Smooth muscle cell (in vitro differentiated cells): Measurements from ENCODE around the gene SHISA7. TPM values are rescaled to one million over a fixed set of nuclear protein-coding genes. Genes with fewer than 3 reads are reported as not detected.

Experiments
- DNase-seq: peaks from one replicate; lab custom pipeline; 2025; ENCODE audit not compliant: unreplicated experiment; lab: John Stamatoyannopoulos, UW
- H2AFZ ChIP-seq: fragments of 200-600 bp; sonication (generic); 2 replicates; pipeline ENCODE4 v1.6.0; 2016; ENCODE audit warnings: antibody characterized with exemption, low read depth, mild to moderate bottlenecking
- H3F3A ChIP-seq: fragments of 200-600 bp; sonication (generic); 2 replicates; pipeline ENCODE4 v1.6.0; 2017; ENCODE audit warnings: antibody characterized with exemption, low read depth
- H3K27ac ChIP-seq: fragments of 200-600 bp; sonication (generic); 2 replicates; pipeline ENCODE4 v1.5.1; 2016; ENCODE audit warnings: low read depth, mild to moderate bottlenecking
- H3K27me3 ChIP-seq: fragments of 200-600 bp; sonication (generic); 2 replicates; pipeline ENCODE4 v1.6.1; 2016; ENCODE audit warnings: low read depth, mild to moderate bottlenecking
- H3K36me3 ChIP-seq: fragments of 200-600 bp; sonication (generic); 2 replicates; pipeline ENCODE4 v1.5.1; 2016; ENCODE audit warnings: low read depth
- H3K4me1 ChIP-seq: fragments of 200-600 bp; sonication (generic); 2 replicates; pipeline ENCODE4 v1.5.1; 2016; ENCODE audit warnings: low read depth
- H3K4me2 ChIP-seq: fragments of 200-600 bp; sonication (generic); 2 replicates; pipeline ENCODE4 v1.6.0; 2016; ENCODE audit warnings: mild to moderate bottlenecking
- H3K4me3 ChIP-seq: fragments of 200-600 bp; sonication (generic); 2 replicates; pipeline ENCODE4 v1.5.1; 2016; ENCODE audit warnings: mild to moderate bottlenecking
- H3K79me2 ChIP-seq: fragments of 200-600 bp; sonication (generic); 2 replicates; pipeline ENCODE4 v1.6.0; 2016; ENCODE audit warnings: low read depth, mild to moderate bottlenecking
- H3K9ac ChIP-seq: fragments of 200-600 bp; sonication (generic); 2 replicates; pipeline ENCODE4 v1.6.0; 2016; ENCODE audit warnings: low read depth
- H3K9me3 ChIP-seq: fragments of 200-600 bp; sonication (generic); replicated peaks from 2 replicates; pipeline ENCODE4 v1.5.1; 2016; ENCODE audit warnings: low read depth
- H4K20me1 ChIP-seq: fragments of 200-600 bp; sonication (generic); 2 replicates; pipeline ENCODE4 v1.6.0; 2016; ENCODE audit warnings: low read depth
- WGBS: methylation state at CpG from one replicate; pipeline ENCODE4 v1.1.7; 2016; ENCODE audit warnings: low lambda C conversion rate; 5-methylcytosine and 5-hydroxymethylcytosine counted together
- polyA plus RNA-seq: library from polyadenylated mRNA; unstranded; fragments of >200 nt; fragmentation: Nextera tagmentation; extraction: Ambion mirVana; gene quantifications from 2 replicates; pipeline ENCODE4 v1.2.1, GENCODE V29; 2016
- total RNA-seq: library from RNA; depleted of rRNA; stranded (reverse); fragments of >200 nt; gene quantifications from 2 replicates; pipeline ENCODE4 v1.2.3, GENCODE V29; 2014
- TF ChIP-seq, protein P1 (sequence below): fragments of 200-600 bp; sonication (generic); IDR thresholded peaks from 2 replicates; pipeline ENCODE4 v1.5.1; 2017; ENCODE audit warnings: borderline replicate concordance, mild to moderate bottlenecking, antibody characterized with exemption; ENCODE audit not compliant: insufficient read depth, poor library complexity, severe bottlenecking

The SHISA7 gene
- total and polyA plus RNA-seq, 2 experiments from 2014 or later = not detected

DNA sequence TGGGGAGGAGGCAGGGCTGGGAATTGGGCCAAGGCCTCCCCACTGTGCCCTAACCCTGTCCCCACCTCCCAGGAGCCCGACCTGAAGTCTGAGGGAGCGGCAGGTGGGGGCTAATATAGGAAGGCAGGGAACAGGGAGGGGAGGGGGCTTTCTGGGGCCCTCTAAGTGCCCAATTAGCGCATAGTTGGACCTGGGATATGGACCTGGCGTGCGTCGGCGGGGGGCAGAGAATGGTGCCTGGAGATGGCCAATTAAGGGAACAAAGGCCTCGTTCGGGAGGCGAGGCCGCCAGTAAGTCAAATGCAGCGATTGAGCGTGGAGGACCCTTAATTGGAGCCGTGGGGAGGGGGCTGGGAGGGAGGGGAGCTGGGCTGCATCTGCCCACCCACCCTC, 21.6 kb upstream of the SHISA7 start, which contains the start of gene C19orf85:
C19orf85 (minus strand) TSS at position 90 of the 393 bp plus-strand sequence. CDS start 197 bp downstream, outside the sequence.
- H3K4me1 ChIP-seq = peaks cover 4% of the 10 kb centered on the region
- peaks cover 12% of the 10 kb centered on the region for H3F3A ChIP-seq
- no peak within 1 kb of the TSS for H3K4me3 ChIP-seq
- H2AFZ ChIP-seq = no peak within 1 kb of the TSS
- TF ChIP-seq, protein P1, sequence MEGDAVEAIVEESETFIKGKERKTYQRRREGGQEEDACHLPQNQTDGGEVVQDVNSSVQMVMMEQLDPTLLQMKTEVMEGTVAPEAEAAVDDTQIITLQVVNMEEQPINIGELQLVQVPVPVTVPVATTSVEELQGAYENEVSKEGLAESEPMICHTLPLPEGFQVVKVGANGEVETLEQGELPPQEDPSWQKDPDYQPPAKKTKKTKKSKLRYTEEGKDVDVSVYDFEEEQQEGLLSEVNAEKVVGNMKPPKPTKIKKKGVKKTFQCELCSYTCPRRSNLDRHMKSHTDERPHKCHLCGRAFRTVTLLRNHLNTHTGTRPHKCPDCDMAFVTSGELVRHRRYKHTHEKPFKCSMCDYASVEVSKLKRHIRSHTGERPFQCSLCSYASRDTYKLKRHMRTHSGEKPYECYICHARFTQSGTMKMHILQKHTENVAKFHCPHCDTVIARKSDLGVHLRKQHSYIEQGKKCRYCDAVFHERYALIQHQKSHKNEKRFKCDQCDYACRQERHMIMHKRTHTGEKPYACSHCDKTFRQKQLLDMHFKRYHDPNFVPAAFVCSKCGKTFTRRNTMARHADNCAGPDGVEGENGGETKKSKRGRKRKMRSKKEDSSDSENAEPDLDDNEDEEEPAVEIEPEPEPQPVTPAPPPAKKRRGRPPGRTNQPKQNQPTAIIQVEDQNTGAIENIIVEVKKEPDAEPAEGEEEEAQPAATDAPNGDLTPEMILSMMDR = no peak
- no peaks in the 10 kb centered on the region for H3K9me3 ChIP-seq
- 58% methylated on average over 14 of the region's 14 CpGs for WGBS
- peaks cover 6% of the 10 kb centered on the region for H4K20me1 ChIP-seq
- H3K4me2 ChIP-seq = no peak within 1 kb of the TSS
- H3K27me3 ChIP-seq = peaks cover 14% of the 10 kb centered on the region
- no peak for DNase-seq
- no peaks in the 10 kb centered on the region for H3K79me2 ChIP-seq
- no peak within 1 kb of the TSS for H3K27ac ChIP-seq
- H3K36me3 ChIP-seq = no peaks in the 10 kb centered on the region
- no peak within 1 kb of the TSS for H3K9ac ChIP-seq

DNA sequence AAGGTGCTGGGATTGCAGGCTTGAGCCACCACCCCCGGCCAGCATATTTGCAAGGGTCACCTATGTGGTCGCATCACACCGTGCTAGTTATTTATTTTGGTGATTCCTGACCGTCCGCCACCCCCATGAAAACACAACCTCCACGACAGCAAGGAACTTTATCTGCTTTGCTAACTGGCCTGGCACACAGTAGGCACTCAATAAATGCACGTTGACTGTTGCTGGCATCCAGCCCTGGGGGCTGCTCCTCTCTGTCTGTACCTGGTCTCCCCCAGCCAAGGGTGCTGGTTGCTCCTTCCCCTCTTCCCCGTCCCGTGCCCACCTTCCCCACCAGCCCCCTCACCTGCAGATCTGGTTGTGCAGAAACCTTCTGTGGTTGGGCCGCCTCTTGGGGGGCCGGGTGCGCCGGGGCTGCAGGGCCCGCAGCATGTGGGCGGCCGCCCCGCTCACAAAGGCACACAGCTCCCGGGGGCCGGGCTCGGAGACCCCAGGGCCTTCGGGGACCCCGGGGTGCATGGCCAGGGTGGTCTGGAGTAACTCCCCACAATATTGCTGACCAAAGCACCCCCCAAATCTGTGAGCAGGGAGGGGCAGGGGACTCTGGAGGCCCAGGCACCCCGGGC, 21.1 kb upstream of the SHISA7 start:
- Histone ChIP-seq H3K9ac (no peak overlapping the region), H3K36me3 (no peaks in the 10 kb centered on the region), H3K9me3 (no peaks in the 10 kb centered on the region), H3F3A (peaks cover 12% of the 10 kb centered on the region), H3K27me3 (peaks cover 14% of the 10 kb centered on the region), H3K4me3 (no peak overlapping the region), H4K20me1 (peaks cover 11% of the 10 kb centered on the region), H3K79me2 (no peaks in the 10 kb centered on the region), H3K27ac (no peak overlapping the region), H3K4me2 (no peak overlapping the region), H2AFZ (no peak overlapping the region), H3K4me1 (peaks cover 4% of the 10 kb centered on the region)
- DNase-seq = no peak
- 85% methylated on average over 16 of the region's 23 CpGs for WGBS
- TF ChIP-seq, protein P1 = no peak

DNA sequence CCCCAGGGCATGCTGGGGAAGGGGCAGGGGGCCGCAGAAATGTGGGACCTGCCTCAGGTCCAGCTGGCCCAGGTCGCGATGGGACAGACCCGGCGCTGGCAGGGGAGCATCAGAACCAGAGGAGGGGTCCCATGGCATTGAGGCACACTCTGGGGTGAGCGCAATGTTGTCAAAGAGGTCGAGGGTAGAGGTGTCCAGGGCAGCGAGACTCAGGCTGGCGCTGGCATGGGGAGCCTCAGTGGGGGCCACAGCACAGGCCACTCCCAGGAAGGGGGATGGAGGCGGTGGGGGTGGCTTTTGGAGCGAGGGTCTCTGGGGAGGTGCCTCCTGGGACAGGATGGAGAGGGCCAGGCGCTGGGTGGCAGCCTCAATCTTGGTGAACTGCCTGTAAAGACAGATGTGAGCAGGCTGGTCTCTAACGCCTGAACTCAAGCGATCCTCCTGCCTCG, 20.5 kb upstream of the SHISA7 start:
- Histone ChIP-seq H3K9ac (no peak overlapping the region), H3F3A (peaks cover 12% of the 10 kb centered on the region), H3K27me3 (peaks cover 14% of the 10 kb centered on the region), H3K27ac (no peak overlapping the region), H3K4me2 (no peak overlapping the region), H3K36me3 (no peaks in the 10 kb centered on the region), H2AFZ (no peak overlapping the region), H3K4me3 (no peak overlapping the region), H4K20me1 (peaks cover 16% of the 10 kb centered on the region), H3K79me2 (no peaks in the 10 kb centered on the region), H3K9me3 (no peaks in the 10 kb centered on the region), H3K4me1 (peaks cover 4% of the 10 kb centered on the region)
- WGBS = 80% methylated on average over 11 of the region's 15 CpGs
- DNase-seq = no peak
- TF ChIP-seq, protein P1 = no peak

DNA sequence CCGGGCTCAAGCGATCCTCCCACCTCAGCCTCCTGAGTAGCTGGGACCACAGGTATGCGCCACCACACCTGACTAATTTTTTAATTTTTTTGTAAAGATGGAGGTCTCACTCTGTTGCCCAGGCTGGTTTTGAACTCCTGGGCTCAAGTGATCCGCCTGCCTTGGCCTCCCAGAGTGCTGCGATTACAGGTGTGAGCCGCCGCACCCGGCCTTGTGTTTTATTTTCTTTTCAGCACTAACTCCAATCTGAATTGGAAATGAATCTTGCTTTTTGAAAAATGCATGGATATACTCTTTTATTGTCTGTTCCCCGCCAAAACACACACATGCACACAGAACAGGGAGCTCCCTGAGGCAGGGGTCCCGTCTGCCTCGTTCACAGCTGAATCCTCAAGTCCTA, 19.6 kb upstream of the SHISA7 start:
- H3K36me3 ChIP-seq = no peaks in the 10 kb centered on the region
- H3K27me3 ChIP-seq = peaks cover 14% of the 10 kb centered on the region
- H2AFZ ChIP-seq = no peak overlapping the region
- peaks cover 16% of the 10 kb centered on the region for H4K20me1 ChIP-seq
- no peak overlapping the region for H3K4me3 ChIP-seq
- no peaks in the 10 kb centered on the region for H3K9me3 ChIP-seq
- H3K79me2 ChIP-seq = no peaks in the 10 kb centered on the region
- TF ChIP-seq, protein P1 = no peak
- H3K9ac ChIP-seq = no peak overlapping the region
- 91% methylated on average over 11 of the region's 11 CpGs for WGBS
- H3K4me2 ChIP-seq = no peak overlapping the region
- peaks cover 4% of the 10 kb centered on the region for H3K4me1 ChIP-seq
- no peak overlapping the region for H3K27ac ChIP-seq
- DNase-seq = no peak
- peaks cover 12% of the 10 kb centered on the region for H3F3A ChIP-seq
